Left kidney (tissue), 2 donors: ENCODE measurements around the gene ZNHIT2. TPM values are rescaled to one million over a fixed set of nuclear protein-coding genes. Genes with fewer than 3 reads are reported as not detected.
"Not testable (repeated sequence)": the region's sequence is repeated elsewhere in the genome, so short reads cannot be mapped to it uniquely, and the experiment has no call there.

Experiments used
- DNase-seq: peaks from one replicate; pipeline ENCODE4 v3.0.0-alpha.2; 2013
- polyA plus RNA-seq: library from polyadenylated mRNA; unstranded; fragments of 120-200 nt; gene quantifications from one replicate; pipeline ENCODE4 v1.2.1, GENCODE V29; 2013; ENCODE audit not compliant: insufficient read length

The ZNHIT2 gene
- polyA plus RNA-seq, 1 donor = 4.8 TPM

GRCh38 chr11:65121447-65121864, 4.0 kb upstream of the ZNHIT2 start:
- DNase-seq = no peak

GRCh38 chr11:65120831-65121230, 3.3 kb upstream of the ZNHIT2 start:
- no peak for DNase-seq

DNA sequence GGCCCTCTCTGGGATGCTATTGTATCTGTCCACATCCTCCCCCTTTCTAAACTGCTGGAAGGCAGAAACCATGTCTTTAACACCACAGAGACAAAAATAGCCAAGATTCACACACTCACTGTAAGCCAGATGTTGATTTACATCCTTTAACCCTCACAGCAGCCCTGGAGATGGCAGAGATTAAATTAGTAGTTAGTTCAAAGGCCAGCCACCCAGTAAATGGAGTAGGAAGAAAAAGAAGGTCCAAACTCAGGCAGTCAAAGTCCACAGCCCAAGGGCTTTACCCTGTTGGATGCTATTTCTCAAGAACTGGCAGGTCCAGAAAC, 2.1 kb upstream of the ZNHIT2 start:
- no peak for DNase-seq

DNA sequence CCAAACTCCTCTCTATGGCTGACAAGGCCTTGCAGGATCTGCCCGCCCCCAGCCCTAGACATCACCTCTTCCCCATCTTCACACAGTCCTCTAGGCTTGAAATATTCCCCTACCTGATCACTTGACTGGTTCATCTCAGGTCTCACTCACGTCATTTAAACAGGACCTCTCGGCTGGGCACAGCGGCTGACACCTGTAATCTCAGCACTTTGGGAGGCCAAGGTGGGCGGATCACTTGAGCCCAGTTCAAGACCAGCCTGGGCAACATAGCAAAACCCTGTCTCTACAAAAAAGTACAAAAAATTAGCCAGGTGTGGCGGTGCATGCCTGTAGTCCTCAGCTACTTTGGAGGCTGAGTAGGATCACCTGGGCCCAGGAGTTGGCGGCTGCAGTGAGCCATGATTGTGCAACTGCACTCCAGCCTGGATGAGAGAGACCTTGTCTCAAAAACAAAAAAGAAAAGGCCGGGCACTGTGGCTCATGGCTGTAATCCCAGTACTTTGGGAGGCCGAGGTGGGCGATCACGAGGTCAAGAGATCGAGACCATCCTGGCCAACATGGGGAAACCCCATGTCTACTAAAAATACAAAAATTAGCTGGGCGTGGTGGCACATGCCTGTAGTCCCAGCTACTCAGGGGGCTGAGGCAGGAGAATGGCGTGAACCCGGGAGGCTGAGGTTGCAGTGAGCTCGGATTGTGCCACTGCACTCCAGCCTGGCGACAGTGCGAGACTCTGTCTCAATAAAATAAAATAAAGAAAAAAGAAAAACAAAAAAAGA, 1.6 kb upstream of the ZNHIT2 start:
- not testable (repeated sequence) for DNase-seq

DNA sequence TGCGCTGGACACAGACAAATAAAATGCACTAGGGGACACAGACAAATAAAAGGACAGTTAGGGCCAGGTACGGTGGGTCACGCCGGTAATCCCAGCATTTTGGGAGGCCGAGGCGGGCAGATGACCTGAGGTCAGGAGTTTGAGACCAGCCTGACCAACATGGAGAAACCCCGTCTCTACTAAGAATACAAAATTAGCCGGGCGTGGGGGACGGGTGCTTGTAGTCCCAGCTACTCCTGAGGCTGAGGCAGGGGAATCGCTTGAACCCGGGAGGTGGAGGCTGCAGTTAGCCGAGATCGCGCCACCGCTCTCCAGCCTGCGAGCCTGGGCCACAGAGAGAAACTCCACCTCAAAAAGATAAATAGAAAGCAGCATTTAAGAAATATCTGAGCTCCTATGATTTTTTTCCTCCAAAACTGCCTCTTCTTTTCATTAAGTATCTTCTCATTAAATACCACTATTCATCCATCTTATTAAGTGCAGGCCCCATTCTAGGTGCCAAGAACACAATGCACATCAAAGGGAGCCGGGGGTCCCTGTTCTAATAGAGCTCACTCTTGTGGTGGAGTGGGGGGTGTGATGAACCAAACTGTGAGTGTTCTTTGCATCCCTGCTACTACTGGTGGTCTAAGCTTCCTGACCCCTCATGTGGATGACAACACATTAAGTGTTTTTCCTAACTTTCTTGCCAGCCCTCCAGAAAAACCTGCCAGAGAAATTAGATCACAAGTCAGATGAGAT, 766 bp upstream of the ZNHIT2 start:
- DNase-seq = no peak

- no peak for DNase-seq
Observed at GRCh38 chr11:65116370-65117205, 913 bp downstream of the ZNHIT2 start.

DNA sequence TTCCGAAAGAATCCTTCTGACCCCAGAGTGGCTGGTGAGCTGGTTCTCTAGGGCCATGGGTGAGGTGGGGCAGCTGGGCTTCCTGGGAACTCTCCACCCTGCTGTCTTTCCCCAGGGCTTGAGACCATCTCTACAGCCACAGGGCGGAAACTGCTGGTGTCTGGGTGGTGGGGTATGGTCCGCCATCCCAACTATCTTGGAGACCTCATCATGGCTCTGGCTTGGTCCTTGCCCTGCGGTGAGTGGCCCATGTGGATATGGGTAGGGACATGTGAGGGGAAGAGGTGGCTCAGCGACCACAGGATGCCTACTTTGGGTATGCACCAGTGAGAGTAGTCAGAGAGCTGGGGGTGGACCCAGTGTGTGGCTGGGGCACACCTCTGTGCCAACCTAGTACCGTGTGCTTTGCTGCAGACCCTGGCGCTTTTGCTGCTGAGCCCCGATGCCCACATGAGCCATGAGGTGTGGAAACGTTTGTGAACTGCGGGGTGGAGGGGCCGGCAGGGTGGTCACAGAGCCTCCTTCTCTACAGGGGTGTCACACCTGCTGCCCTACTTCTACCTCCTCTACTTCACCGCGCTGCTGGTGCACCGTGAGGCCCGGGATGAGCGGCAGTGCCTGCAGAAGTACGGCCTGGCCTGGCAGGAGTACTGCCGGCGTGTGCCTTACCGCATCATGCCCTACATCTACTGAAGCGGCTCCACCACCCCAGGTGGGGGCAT, 2.0 kb downstream of the ZNHIT2 start:
- DNase-seq = no peak

- DNase-seq = no peak
Observed at GRCh38 chr11:65114538-65115171, 2.8 kb downstream of the ZNHIT2 start.

GRCh38 chr11:65113839-65114238, 3.7 kb downstream of the ZNHIT2 start:
- no peak for DNase-seq

GRCh38 chr11:65113361-65113756, 4.1 kb downstream of the ZNHIT2 start:
- no peak for DNase-seq

DNA sequence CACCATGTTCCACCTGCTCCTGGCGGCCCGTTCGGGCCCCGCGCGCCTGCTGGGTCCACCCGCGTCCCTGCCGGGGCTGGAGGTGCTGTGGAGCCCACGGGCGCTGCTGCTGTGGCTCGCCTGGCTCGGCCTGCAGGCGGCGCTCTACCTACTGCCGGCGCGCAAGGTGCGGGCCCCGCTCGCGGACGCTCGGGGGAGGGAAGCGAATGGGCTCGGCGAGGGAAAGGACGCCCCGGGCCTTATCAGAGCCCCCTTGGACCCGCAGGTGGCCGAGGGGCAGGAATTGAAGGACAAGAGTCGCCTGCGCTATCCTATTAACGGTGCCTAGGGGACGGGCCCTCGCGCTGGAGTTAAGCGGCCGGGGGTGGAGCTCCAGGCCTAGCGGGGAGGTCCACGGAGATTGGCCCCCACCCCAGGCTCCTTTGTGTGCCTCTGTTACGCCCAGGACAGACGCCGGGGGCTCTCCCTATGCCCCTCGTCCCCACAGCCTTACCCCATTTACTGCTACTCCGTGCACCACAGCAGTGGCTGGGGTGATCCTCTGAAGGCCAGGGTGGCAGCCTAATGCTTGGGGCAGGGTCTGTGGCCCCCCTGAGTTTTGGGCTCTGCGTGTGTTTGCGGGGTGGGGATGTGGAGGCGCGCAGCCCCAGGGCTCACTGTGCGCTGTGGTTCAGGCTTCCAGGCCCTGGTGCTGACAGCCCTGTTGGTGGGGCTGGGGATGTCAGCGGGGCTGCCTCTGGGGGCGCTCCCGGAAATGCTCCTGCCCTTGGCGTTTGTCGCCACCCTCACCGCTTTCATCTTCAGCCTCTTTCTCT, 4.7 kb downstream of the ZNHIT2 start:
- no peak for DNase-seq

DNA sequence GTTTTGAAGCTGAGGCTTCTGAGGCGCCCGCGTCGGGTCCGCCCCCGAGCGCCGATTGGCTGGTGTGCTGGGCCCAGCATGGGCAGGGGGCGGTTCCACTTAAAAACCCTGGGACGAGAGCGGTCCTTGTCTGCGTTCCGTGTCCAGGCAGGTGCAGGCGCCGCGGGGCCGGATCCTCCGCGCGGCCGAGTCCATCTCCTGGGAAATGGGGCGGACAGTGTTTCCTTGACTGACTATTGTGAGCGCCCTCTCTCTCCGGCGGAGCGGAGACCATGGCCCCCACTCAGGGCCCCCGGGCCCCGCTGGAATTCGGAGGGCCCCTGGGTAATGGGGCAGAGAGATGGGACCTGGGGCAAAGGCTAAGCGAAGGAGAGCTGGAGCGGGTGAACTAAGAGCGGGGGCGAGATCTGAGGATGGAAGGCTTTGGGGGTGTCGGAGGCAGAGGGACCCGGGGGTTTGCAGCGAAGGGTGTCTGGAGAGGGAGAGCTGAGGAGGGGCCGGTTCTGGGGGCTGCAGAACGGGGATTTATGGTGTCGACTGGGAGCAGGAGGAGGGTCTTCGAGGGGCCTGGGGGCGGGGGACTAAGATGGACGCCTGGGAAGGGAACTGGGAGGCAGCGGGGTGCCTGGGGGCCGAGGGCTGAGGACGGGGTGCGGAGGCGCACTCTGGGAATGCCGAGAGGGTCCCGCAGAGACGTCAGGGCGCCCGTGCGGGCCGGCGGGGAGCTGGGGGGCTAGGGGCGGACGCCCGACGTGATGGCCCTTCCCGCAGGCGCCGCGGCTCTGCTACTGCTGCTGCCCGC, 5.6 kb downstream of the ZNHIT2 start, which contains the start of gene TM7SF2:
TSS of gene TM7SF2 (plus strand) at position 129 of the 802 bp plus-strand sequence. CDS start at position 273, 144 bp downstream.
- DNase-seq = peak; percentile 95

DNA sequence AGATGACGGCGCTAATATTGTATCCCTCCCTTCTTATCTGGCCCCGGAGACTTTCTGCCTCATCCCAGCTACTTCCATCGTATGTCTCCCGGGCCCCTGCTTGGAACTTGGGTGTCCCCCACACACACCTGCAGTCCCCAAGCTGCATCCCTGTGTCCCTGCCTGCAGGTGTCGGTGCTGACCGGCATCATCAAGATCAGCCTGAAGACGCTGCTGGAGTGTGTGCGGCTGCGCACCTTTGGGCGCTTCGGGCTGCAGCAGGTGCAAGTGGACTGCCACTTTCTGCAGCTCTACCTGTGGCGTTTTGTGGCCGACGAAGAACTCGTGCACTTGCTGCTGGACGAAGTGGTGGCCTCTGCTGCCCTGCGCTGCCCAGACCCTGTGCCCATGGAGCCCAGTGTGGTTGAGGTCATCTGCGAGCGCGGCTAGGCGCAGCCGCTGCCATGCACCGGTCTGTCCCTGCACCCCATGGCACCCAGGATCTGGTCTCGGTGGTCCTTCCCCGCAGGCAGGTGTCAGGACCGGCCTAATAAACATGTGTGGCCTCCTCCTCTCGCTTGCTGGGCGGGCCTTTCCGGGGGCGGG, 6.2 kb downstream of the ZNHIT2 start:
- DNase-seq = no peak

- DNase-seq = peak; percentile 82
Observed at GRCh38 chr11:65110354-65110861, 7.1 kb downstream of the ZNHIT2 start.

- DNase-seq = no peak
Observed at GRCh38 chr11:65109231-65110198, 8.0 kb downstream of the ZNHIT2 start.

GRCh38 chr11:65108469-65109123, 8.9 kb downstream of the ZNHIT2 start:
- no peak for DNase-seq
